Stimulated activated CD4-positive, alpha-beta T cell treated with anti-CD3 and anti-CD28 coated beads, Interleukin-2, amount 100 ng/mL, for 4 hours (primary cell): Measurements from ENCODE around the gene RPTOR.
"Not testable (repeated sequence)": the region's sequence is repeated elsewhere in the genome, so short reads cannot be mapped to it uniquely, and the experiment has no call there.

ENCODE experiments used
- DNase-seq: peaks from one replicate; pipeline ENCODE4 v3.0.0-alpha.2; 2020; ENCODE audit warnings: low read depth

Gene RPTOR

GRCh38 chr17:80516171-80516932, 28.3 kb upstream of the RPTOR start:
- no peak for DNase-seq

GRCh38 chr17:80517641-80518040, 27.0 kb upstream of the RPTOR start:
- no peak for DNase-seq

GRCh38 chr17:80518392-80518791, 26.2 kb upstream of the RPTOR start:
- DNase-seq, result no peak

- DNase-seq, result no peak
These were observed 25.4 kb upstream of the RPTOR start for GRCh38 chr17:80519091-80519781.

GRCh38 chr17:80520810-80521455, 23.7 kb upstream of the RPTOR start:
- DNase-seq, result no peak

- no peak for DNase-seq
These were observed 21.4 kb upstream of the RPTOR start for GRCh38 chr17:80523054-80523744.

GRCh38 chr17:80523956-80524712, 20.5 kb upstream of the RPTOR start:
- no peak for DNase-seq

- no peak for DNase-seq
These were observed 18.3 kb upstream of the RPTOR start for GRCh38 chr17:80526116-80526910.

GRCh38 chr17:80527016-80527645, 17.5 kb upstream of the RPTOR start:
- no peak for DNase-seq

- no peak for DNase-seq
These were observed 16.1 kb upstream of the RPTOR start for GRCh38 chr17:80528536-80528935.

- DNase-seq, result no peak
These were observed 15.3 kb upstream of the RPTOR start for GRCh38 chr17:80529104-80529903.

GRCh38 chr17:80529904-80530292, 14.7 kb upstream of the RPTOR start:
- no peak for DNase-seq

- no peak for DNase-seq
These were observed 13.2 kb upstream of the RPTOR start for GRCh38 chr17:80531400-80531799.

- DNase-seq, result not testable (repeated sequence)
These were observed 7.3 kb upstream of the RPTOR start for GRCh38 chr17:80537386-80537785.

GRCh38 chr17:80538484-80538883, 6.2 kb upstream of the RPTOR start:
- no peak for DNase-seq

- no peak for DNase-seq
These were observed 5.5 kb upstream of the RPTOR start for GRCh38 chr17:80539022-80539641.

- no peak for DNase-seq
These were observed 825 bp downstream of the RPTOR start for GRCh38 chr17:80545499-80545826.

- DNase-seq, result no peak
These were observed 1.6 kb downstream of the RPTOR start for GRCh38 chr17:80546267-80546666.

GRCh38 chr17:80552523-80552922, 7.9 kb downstream of the RPTOR start:
- no peak for DNase-seq
